Stimulated activated CD4-positive, alpha-beta T cell treated with anti-CD3 and anti-CD28 coated beads, Interleukin-4, amount 100 ng/mL, for 1 hour (primary cell): ENCODE data around the gene URI1.
"Not testable (repeated sequence)": the region's sequence is repeated elsewhere in the genome, so short reads cannot be mapped to it uniquely, and the experiment has no call there.

Experiments used
- DNase-seq: peaks from one replicate; pipeline ENCODE4 v3.0.0-alpha.2; 2020

The URI1 gene

GRCh38 chr19:29943615-29944014 is 1.6 kb downstream of the URI1 start:
- DNase-seq = no peak

DNA sequence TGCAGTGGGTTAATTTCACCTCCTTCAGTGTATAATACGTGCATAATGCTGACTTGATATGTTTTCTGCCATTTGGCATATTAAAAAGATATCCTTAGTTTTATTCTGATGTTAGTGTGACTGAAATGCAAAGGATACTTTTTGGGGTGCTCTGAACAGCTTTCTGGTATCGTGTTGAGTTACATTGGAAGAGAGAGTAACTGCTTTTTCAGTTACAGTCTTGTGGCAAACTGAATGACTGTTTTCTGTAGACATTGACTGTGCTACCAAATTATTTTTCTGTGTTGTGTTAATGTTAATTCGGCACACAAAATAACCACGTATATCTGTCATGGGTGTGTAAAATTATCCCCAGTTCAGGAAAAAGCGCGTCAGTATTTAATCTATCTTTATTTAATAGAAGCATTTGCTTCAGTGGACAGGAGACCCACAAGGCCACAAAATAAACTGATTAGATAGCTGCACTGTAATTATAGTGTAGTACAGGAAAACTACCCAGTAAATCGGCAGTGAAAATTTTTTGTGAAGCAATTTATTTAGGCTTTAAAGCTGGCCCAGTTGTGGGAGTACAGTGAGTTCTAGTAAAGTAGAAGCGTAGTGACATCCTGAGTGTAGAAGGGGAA is 2.5 kb downstream of the URI1 start:
- DNase-seq = no peak

- no peak for DNase-seq
Measured at GRCh38 chr19:29945017-29945416, 3.0 kb downstream of the URI1 start.

- no peak for DNase-seq
Measured at GRCh38 chr19:29945433-29945832, 3.4 kb downstream of the URI1 start.

- no peak for DNase-seq
Measured at GRCh38 chr19:29946645-29947044, 4.6 kb downstream of the URI1 start.

GRCh38 chr19:29947871-29948270 is 5.8 kb downstream of the URI1 start:
- DNase-seq = no peak

DNA sequence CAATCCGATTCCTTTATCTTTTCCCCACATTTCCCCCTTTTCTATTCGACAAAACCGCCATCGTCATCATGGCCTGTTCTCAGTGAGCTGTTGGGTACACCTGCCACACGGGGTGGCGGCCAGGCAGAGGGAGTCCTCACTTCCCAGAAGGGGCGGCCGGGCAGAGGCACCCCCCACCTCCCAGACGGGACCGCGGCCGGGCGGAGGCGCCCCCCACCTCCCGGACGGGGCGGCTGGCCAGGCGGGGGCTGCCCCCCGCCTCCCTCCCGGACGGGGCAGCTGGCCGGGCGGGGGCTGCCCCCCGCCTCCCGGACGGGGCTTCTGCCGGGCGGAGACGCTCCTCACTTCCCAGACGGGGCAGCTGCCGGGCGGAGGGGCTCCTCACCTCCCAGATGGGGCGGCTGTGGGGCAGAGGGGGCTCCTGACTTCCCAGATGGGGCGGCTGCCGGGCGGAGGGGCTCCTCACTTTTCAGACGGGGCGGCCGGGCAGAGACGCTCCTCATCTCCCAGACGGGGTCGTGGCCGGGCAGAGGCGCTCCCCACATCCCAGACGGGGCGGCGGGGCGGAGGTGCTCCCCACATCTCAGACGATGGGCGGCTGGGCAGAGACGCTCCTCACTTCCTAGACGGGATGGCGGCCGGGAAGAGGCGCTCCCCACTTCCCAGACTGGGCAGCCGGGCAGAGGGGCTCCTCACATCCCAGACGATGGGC is 6.9 kb downstream of the URI1 start:
- DNase-seq = not testable (repeated sequence)

DNA sequence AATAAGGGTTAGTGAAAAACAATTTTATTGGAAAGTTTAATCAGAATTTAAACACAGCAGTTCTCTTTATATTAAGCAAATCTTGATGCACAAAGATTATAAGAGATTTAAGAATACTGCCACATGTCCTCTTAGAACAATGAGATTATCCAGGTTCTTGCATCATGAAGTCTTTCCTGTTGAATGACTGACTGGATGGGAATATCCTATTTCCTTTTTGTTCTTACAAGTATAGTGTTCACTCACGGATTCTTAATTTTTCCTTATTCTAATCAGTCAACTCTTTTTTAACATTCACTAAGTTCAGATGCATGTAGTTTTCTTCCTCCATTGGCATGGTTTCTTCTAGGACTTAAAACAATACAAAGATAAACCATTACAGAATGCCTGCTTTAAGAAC is 10.1 kb downstream of the URI1 start:
- DNase-seq = no peak

DNA sequence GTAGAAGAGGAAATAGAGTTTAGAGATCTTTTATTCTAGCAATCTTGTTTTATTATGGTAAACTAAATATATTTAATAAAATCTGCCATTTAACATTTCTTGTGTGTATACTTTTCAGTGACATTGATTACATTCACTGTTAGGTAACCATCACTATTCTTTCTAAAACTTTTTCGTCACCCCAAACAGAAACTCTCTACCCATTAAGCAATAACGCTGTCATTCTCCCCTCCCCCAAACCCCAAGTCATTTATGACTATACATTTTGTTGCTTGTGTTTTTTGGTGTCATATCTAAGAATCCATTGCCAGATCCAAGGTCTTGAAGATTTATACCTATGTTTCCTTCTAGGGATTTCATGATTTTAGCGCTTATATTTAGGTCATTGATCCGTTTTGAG is 10.6 kb downstream of the URI1 start:
- DNase-seq = no peak

DNA sequence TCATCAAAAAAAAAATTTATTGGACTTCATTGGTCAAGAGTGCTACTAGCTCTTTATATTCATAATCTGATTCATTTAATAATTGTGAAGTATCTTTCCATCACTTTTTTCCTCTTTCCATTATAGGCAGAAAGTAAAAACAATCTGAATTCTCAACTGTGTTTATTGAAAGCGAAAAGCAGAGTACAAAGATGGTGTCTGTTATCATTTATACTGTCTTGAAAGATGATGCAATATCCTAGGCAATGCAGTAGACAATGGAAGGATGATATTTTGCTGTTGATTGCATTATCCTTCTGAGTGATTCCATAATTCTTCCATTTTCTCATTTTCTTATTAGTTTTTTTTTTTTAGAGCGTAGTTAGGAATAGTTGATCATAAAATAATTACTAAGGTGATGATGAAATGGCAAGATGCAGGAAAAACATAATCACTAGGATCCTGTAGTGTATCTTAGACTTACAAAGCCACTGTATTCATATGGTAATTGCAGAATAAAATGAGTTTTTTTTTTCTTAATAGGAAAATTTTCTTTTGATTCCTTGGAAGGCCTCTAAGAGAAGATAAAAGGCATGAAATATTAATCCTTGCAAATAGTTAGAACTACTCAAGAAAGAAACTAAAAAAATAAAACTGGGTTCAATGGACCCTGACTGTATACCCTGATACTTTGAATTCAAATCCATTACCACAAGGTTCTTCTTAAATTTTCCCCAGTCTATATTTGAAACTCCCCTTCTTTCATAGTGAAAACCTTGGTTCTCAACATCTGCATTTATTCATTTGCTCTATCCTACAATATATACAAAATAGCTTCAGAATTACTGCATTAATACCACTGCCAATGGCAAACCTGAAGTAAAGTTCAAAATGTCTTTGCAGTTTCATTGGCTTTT is 11.6 kb downstream of the URI1 start:
- no peak for DNase-seq

- no peak for DNase-seq
Measured at GRCh38 chr19:29956855-29957254, 14.8 kb downstream of the URI1 start.

- no peak for DNase-seq
Measured at GRCh38 chr19:29961311-29961710, 19.3 kb downstream of the URI1 start.

- no peak for DNase-seq
Measured at GRCh38 chr19:29962793-29963192, 20.8 kb downstream of the URI1 start.

GRCh38 chr19:29963576-29963975 is 21.5 kb downstream of the URI1 start:
- no peak for DNase-seq

GRCh38 chr19:29964171-29964570 is 22.1 kb downstream of the URI1 start:
- no peak for DNase-seq

GRCh38 chr19:29965492-29965891 is 23.5 kb downstream of the URI1 start:
- DNase-seq = no peak

DNA sequence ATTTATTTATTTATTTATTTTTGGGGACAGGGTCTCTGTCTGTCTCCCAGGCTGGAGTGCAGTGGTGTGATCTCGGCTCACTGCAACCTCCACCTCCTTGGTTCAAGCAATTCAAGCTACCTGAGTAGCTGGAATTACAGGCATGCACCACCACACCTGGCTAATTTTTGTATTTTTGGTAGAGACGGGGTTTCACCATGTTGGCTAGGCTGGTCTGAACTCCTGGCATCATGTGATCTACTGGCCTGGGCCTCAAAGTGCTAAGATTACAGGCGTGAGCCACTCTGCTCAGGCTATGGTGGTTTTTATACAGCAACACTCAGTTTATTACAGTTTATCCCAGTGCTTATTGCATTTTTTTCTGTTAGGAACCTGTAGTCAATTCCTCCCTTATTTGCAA is 24.1 kb downstream of the URI1 start:
- DNase-seq = not testable (repeated sequence)

GRCh38 chr19:29966588-29967249 is 24.7 kb downstream of the URI1 start:
- DNase-seq = no peak

DNA sequence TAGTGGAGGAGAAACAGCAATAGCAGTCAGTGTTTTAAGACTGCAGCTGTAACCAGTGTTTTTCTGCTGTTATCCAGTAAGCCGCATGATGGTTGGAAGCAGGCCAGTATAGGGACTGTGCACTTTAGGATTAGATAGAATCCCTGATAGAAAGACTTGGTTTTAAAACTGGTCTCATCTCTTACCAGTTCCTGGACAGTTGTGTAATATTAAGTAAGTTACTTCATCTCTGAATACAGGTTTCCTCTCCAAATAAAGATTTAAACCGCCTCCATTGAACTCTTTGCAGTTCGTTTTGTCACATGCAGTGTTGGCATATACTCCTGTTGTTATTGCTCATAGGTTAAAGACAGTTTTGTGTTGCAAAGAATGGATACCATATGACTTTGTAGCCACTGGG is 25.6 kb downstream of the URI1 start:
- no peak for DNase-seq

DNA sequence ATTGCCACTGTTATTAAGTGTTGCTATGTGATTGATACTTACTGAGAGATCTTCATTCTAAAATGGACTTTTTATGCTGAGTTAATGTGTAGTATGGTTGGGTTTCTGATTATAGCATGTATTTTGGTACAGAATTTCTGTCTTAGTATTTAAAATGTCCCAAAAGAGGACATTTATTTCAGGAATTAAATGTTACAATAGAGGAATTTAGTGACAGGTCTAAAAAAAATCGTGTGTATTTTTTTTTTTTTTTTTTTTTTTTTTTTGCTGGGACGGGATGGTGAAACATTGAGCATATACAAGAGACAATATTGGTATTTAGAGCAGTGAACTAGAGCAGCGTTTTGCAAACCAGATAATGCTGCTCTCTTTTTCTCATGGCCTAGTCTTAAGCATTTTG is 27.9 kb downstream of the URI1 start:
- DNase-seq = no peak

GRCh38 chr19:29971002-29971401 is 29.0 kb downstream of the URI1 start:
- DNase-seq = no peak

GRCh38 chr19:29971648-29972047 is 29.6 kb downstream of the URI1 start:
- no peak for DNase-seq

GRCh38 chr19:29974701-29975100 is 32.7 kb downstream of the URI1 start:
- DNase-seq = no peak
